ENCODE data around the gene DLGAP3.

- TF ChIP-seq CTCF (optimal IDR thresholded peaks at IDR 0.05 in 1 of 3, IDR thresholded peaks at IDR 0.05 in 1 of 3, conservative IDR thresholded peaks at IDR 0.05 in 1 of 3; ENCODE audit: extremely low read depth in 1 of 3, insufficient read depth in 2 of 3, low read length in 3 of 3) (no peak), EZH2 (IDR thresholded peaks at IDR 0.05; ENCODE audit: low read length) (no peak)
Measured at GRCh38 chr1:34977210-34977471, 47.7 kb upstream of the DLGAP3 start.

Measured in keratinocyte (primary cell).